NCI-H2227 (cell line): ENCODE results near the gene KIF1A.

ENCODE experiments used
- DNase-seq: peaks from one replicate; lab custom pipeline; 2025; ENCODE audit not compliant: unreplicated experiment; lab: John Stamatoyannopoulos, UW

The KIF1A gene

GRCh38 chr2:240819126-240819857, 727 bp downstream of the KIF1A start:
- peak; percentile 73 for DNase-seq

GRCh38 chr2:240818293-240819125, 1.5 kb downstream of the KIF1A start:
- DNase-seq, result peak; percentile 72

DNA sequence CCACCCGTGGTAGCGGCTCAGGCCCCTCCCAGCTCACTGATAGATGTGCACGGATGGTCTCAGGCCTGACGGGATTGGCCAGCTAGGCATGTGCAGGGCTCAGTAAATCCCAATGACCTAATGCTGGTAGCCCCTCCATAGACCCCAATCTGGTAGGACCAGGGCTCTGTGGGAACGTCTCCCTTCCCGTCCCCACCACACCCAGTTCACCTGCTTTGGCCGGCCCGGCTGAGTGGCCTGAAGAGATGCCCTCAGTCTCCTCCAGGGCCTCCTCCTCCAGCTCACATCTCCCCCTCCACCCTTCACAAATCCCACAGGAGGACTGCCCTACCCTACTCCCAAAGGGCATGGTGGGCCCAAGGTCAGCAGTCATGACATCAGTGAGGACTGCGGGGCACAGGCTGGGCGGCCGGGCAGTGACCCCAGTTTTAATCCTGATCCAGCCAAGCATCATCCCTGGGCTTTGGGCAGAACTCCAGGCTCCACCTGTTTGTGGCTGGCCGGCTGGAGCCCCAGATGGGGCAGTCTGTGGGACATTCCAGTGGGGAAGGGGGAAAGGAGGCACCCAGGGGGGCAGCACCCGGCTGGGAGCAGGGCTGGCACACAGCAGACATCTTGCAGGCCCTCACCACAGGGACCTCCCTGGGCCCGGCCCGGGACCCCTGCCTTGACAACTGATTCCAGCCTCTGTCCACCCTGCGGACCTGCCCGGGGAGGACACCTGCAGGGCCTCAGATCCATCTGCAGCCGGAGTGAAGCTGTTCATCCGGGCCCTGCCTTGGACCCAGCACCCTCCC, 2.3 kb downstream of the KIF1A start:
- DNase-seq, result no peak

- no peak for DNase-seq
Observed at GRCh38 chr2:240816584-240817495, 3.2 kb downstream of the KIF1A start.

DNA sequence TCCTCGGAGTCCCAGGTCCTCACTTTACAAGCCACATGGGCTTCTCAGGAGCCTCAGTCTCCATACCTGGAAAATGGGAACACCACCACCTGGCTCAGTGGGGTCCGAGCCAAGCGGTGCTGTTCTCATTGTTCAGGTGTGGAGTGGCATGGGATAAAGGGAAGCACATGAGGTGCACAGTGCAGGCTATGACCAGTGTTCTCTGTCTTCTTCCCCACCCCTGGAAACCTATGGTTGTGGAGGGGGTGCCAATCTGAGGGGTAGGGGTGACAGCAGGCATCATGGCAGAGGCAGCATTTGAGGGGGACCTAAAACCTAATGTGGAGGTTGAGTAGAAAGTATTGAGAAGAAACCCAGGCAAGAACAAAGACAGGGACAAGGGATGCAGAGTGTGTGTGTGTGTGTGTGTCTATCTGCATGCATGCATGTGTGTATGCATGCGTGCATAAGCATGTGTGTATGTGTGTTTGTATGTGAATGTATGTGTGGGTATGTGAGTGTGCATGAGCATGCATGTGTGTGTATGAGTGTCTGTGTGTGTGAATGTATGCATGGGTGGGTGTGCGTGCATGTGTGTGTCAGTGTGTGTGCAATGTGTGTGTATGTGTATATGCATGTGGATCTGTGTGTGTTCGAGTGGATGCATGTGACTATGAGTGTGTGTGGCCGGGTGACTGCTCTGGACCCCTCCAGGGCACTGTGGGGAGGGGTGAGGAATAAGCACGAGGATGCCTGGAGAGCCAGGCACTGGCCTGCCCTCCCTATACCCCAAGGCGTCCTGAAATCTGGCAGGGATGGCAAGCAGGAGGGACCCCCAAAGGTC, 4.0 kb downstream of the KIF1A start:
- no peak for DNase-seq

- DNase-seq, result no peak
Observed at GRCh38 chr2:240814946-240815760, 4.9 kb downstream of the KIF1A start.

DNA sequence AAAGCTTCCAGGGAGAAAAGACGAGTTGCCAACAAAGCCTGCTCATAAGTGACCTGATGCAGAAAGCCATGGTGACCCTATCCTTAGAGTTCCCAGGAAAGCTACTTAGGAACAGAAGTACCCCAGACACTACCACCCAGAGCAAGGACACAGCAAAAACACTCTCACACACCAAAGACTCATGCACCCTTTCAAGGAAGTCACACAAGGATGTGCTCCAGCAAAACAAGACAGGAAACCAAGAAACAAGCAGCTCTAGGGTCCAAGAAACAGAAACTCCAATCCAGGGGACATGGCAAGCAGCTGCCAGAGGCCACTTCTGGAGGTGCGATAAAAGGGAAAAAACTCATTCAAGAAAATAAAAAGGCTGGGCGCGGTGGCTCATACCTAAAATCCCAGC, 5.7 kb downstream of the KIF1A start:
- no peak for DNase-seq

DNA sequence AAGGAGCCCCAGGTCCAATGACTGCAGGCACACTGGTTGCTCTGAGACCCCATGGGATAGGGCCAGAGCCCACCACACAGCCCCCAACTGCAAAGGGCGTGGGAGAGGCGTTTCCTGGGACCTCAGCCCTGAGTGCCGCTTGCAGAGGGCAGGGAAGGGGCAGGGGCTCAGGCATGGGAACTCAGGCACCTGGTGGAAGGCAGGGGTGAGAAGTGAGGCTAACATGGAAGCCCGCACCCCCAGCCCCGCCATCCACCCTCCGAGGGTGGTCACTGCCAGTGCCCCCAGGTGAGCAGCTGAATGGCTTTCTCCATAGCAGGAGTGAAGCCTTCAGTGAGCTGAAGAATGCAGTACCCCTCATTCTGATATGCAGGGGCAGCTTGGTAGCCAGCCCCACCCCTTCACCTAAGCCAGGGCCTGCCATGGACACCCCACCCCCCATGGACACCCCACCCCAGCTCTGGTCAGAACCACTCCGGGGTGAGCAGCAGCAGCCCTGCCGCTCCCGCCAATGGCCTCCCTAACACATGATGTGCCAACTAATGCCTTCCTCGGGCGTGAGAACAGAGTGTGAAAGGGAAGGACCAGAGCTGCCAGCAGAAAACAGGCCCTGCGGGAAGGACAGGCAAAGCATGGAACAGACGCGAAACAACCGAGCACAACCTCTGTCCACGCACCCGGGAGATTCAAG, 6.6 kb downstream of the KIF1A start:
- DNase-seq, result no peak

GRCh38 chr2:240812721-240813120, 7.3 kb downstream of the KIF1A start:
- no peak for DNase-seq

DNA sequence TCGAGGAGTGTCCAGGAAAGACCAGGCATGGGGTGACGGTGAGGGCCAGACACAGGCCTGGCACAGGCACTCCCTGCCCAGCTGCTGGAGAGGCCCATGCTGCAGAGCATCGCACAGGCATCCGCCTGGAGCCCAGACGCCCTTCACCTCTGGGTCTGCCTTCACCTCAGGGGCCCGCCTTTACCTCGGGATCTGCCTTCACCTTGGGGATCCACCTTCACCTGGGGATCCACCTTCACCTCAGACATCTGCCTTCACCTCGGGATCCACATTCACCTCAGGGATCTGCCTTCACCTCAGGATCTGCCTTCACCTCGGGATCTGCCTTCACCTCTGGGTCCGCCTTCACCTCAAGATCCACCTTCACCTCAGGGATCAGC, 7.7 kb downstream of the KIF1A start:
- DNase-seq, result no peak

GRCh38 chr2:240811346-240812300, 8.4 kb downstream of the KIF1A start:
- no peak for DNase-seq

DNA sequence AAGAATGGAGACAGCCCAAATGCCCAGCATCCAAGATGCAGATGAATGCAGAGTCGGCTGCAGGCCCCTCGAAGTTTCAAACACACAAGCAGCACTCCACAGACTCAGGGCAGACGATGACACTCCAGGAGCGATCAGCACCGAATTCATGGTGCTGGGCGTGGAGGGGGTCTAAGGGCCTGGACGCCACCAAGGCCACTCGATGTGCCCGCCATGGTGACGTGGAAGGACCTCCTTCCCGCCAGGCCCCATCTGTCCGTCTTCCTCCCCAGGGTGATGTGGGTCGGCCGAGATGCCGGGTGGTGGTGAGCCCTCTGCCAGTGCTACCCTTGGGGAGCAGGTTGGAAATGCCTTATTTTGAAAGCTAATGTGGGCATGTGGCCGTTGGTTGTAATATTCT, 9.4 kb downstream of the KIF1A start:
- DNase-seq, result no peak

DNA sequence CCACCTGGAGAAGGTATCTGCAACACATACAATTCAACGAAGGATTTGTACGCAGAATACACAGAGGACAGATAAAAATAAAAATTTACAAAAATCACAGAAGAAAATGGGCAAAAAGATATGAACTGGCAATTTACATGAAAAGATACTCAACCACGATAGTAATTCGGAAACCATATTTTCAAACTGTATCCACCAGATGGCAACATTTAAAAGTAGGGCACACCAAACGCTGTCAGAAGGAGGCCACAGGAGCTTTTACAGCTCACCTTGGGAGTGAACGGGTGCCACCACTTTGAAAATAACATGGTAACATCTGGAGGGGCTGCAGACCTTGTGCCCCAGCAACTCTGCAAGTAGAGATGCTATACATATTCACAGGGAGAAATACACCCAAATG, 9.8 kb downstream of the KIF1A start:
- DNase-seq, result no peak

- DNase-seq, result no peak
Observed at GRCh38 chr2:240809276-240809675, 10.7 kb downstream of the KIF1A start.

- DNase-seq, result no peak
Observed at GRCh38 chr2:240806459-240806858, 13.6 kb downstream of the KIF1A start.

- DNase-seq, result no peak
Observed at GRCh38 chr2:240806006-240806405, 14.0 kb downstream of the KIF1A start.

- DNase-seq, result no peak
Observed at GRCh38 chr2:240803191-240803590, 16.8 kb downstream of the KIF1A start.
